ENCODE results near the gene DISC1.

The DISC1 gene

DNA sequence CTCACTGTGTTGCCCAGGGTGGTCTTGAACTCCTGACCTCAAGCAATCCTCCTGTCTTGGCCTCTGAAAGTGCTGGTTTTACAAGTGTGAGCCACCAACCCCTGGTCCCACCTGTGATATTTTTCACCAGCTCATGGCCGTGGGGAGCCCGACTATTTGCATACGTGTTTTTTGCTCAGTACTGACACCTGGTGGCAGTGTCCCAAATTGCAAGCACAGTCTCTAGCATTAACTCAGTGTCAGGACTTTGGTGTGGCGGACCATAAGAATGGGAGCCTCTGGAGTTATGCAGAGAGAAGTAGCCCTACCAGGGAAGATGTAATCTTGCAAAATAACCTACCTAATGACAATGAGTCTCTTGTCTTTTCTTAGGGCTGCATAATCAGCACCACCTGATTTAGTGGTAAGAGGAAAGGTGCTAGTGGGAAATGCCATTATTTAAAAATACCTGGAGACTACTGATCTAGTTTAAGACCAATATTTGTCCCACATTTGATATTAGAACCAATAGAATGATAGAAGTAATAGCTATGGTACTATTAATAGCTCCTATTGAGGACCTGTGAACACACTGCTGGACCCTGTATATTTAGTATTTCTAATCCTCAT, 305.4 kb downstream of the DISC1 start:
- H3K9me3 ChIP-seq (ENCODE audit: severe bottlenecking), result no peaks in the 10 kb centered on the region

GRCh38 chr1:231933711-231934626, 307.4 kb downstream of the DISC1 start:
- no peak for TF ChIP-seq CTCF (IDR thresholded peaks at IDR 0.05; ENCODE audit: poor library complexity, severe bottlenecking)
- Histone ChIP-seq H3K27me3 (ENCODE audit: insufficient read depth, poor library complexity, severe bottlenecking) (no peaks in the 10 kb centered on the region), H3K4me1 (ENCODE audit: insufficient read depth, poor library complexity, severe bottlenecking) (peaks cover 18% of the 10 kb centered on the region), H3K36me3 (ENCODE audit: low read depth) (no peaks in the 10 kb centered on the region), H3K4me3 (ENCODE audit: severe bottlenecking) (no peak overlapping the region), H3K9me3 (ENCODE audit: severe bottlenecking) (no peaks in the 10 kb centered on the region), H3K27ac (ENCODE audit: poor library complexity, severe bottlenecking) (no peak overlapping the region)
- no peak for ATAC-seq (ENCODE audit: low read depth)
- no peak for DNase-seq (ENCODE audit: low spot score)

More for the DNA sequence above, 305.4 kb downstream of the DISC1 start:
- ATAC-seq (ENCODE audit: low read depth) (no peak), DNase-seq (ENCODE audit: low spot score) (no peak)
- H3K4me3 ChIP-seq (ENCODE audit: severe bottlenecking), result no peak overlapping the region
- H3K27me3 ChIP-seq (ENCODE audit: insufficient read depth, poor library complexity, severe bottlenecking), result no peaks in the 10 kb centered on the region
- H3K4me1 ChIP-seq (ENCODE audit: insufficient read depth, poor library complexity, severe bottlenecking), result peaks cover 19% of the 10 kb centered on the region
- no peaks in the 10 kb centered on the region for H3K36me3 ChIP-seq (ENCODE audit: low read depth)
- H3K27ac ChIP-seq (ENCODE audit: poor library complexity, severe bottlenecking), result no peak overlapping the region
- no peak for TF ChIP-seq CTCF (IDR thresholded peaks at IDR 0.05; ENCODE audit: poor library complexity, severe bottlenecking)

GRCh38 chr1:231934797-231935196, 308.2 kb downstream of the DISC1 start:
- H3K27me3 ChIP-seq (ENCODE audit: insufficient read depth, poor library complexity, severe bottlenecking), result no peaks in the 10 kb centered on the region
- no peak for DNase-seq (ENCODE audit: low spot score)
- ATAC-seq (ENCODE audit: low read depth), result peak; percentile 35; the same call in 2 of the 3 replicates
- no peaks in the 10 kb centered on the region for H3K9me3 ChIP-seq (ENCODE audit: severe bottlenecking)
- no peak overlapping the region for H3K4me3 ChIP-seq (ENCODE audit: severe bottlenecking)
- no peak overlapping the region for H3K27ac ChIP-seq (ENCODE audit: poor library complexity, severe bottlenecking)
- H3K36me3 ChIP-seq (ENCODE audit: low read depth), result no peaks in the 10 kb centered on the region
- TF ChIP-seq CTCF (IDR thresholded peaks at IDR 0.05; ENCODE audit: poor library complexity, severe bottlenecking), result no peak
- H3K4me1 ChIP-seq (ENCODE audit: insufficient read depth, poor library complexity, severe bottlenecking), result peaks cover 10% of the 10 kb centered on the region

- Histone ChIP-seq H3K4me1 (ENCODE audit: insufficient read depth, poor library complexity, severe bottlenecking) (peaks cover 3% of the 10 kb centered on the region), H3K27ac (ENCODE audit: poor library complexity, severe bottlenecking) (no peak overlapping the region), H3K4me3 (ENCODE audit: severe bottlenecking) (no peak overlapping the region), H3K9me3 (ENCODE audit: severe bottlenecking) (no peaks in the 10 kb centered on the region), H3K27me3 (ENCODE audit: insufficient read depth, poor library complexity, severe bottlenecking) (no peaks in the 10 kb centered on the region), H3K36me3 (ENCODE audit: low read depth) (no peaks in the 10 kb centered on the region)
- no peak for TF ChIP-seq CTCF (IDR thresholded peaks at IDR 0.05; ENCODE audit: poor library complexity, severe bottlenecking)
- ATAC-seq (ENCODE audit: low read depth), result no peak
- DNase-seq (ENCODE audit: low spot score), result no peak
Observed at GRCh38 chr1:231935856-231936255, 309.3 kb downstream of the DISC1 start.

All from RWPE2 (cell line).